HEK293 (cell line): ENCODE measurements around the gene VPS18.
A peak's percentile ranks its signal among the peaks of the same experiment; 100 is the strongest.

Experiments used
- GFI1B ChIP-seq: fragments of 450-650 bp; formaldehyde crosslinking; IDR thresholded peaks from 2 replicates; pipeline ENCODE4 v1.5.1; 2016; ENCODE audit warnings: missing biosample characterization, missing genetic modification characterization
- KLF10 ChIP-seq: fragments of 450-650 bp; IDR thresholded peaks from 2 replicates; pipeline ENCODE4 v1.5.1; 2018; ENCODE audit warnings: missing biosample characterization, mild to moderate bottlenecking, missing genetic modification characterization
- KLF8 ChIP-seq: fragments of 450-650 bp; formaldehyde crosslinking; IDR thresholded peaks from 2 replicates; pipeline ENCODE4 v1.5.1; 2016; ENCODE audit warnings: missing biosample characterization, missing genetic modification characterization
- OSR2 ChIP-seq: fragments of 450-650 bp; formaldehyde crosslinking; IDR thresholded peaks from 2 replicates; pipeline ENCODE4 v1.5.1; 2016; ENCODE audit warnings: missing biosample characterization, missing genetic modification characterization
- SETDB1 ChIP-seq: IDR thresholded peaks from one replicate; pipeline ENCODE4 v1.6.1; 2017; ENCODE audit warnings: mild to moderate bottlenecking, low read length, moderate library complexity, mixed read lengths; ENCODE audit not compliant: insufficient read length
- SP2 ChIP-seq: fragments of 450-650 bp; formaldehyde crosslinking; IDR thresholded peaks from 2 replicates; pipeline ENCODE4 v1.5.1; 2016; ENCODE audit warnings: missing biosample characterization, missing genetic modification characterization
- SP3 ChIP-seq: fragments of 450-650 bp; formaldehyde crosslinking; IDR thresholded peaks from 2 replicates; pipeline ENCODE4 v1.5.1; 2016; ENCODE audit warnings: missing biosample characterization, missing genetic modification characterization
- TCF7L2 ChIP-seq: IDR thresholded peaks from 2 replicates; pipeline ENCODE4 v1.6.1; 2011; ENCODE audit warnings: low read depth, mild to moderate bottlenecking, inconsistent platforms, low read length, moderate library complexity, borderline replicate concordance
- WT1 ChIP-seq: fragments of 450-650 bp; formaldehyde crosslinking; IDR thresholded peaks from 2 replicates; pipeline ENCODE4 v1.5.1; 2016; ENCODE audit warnings: missing biosample characterization, missing genetic modification characterization
- ZBTB48 ChIP-seq: fragments of 450-650 bp; formaldehyde crosslinking; IDR thresholded peaks from 2 replicates; pipeline ENCODE4 v1.5.1; 2016; ENCODE audit warnings: missing biosample characterization, missing genetic modification characterization
- ZBTB8A ChIP-seq: fragments of 450-650 bp; formaldehyde crosslinking; IDR thresholded peaks from 2 replicates; pipeline ENCODE4 v1.5.1; 2016; ENCODE audit warnings: missing biosample characterization, missing genetic modification characterization
- ZEB2 ChIP-seq: fragments of 450-650 bp; formaldehyde crosslinking; IDR thresholded peaks from 2 replicates; pipeline ENCODE4 v1.5.1; 2016; ENCODE audit warnings: missing biosample characterization, missing genetic modification characterization
- ZFP37 ChIP-seq: fragments of 450-650 bp; formaldehyde crosslinking; IDR thresholded peaks from 2 replicates; pipeline ENCODE4 v1.5.1; 2016; ENCODE audit warnings: missing biosample characterization, missing genetic modification characterization
- ZNF248 ChIP-seq: fragments of 450-650 bp; formaldehyde crosslinking; IDR thresholded peaks from 2 replicates; pipeline ENCODE4 v1.5.1; 2017; ENCODE audit warnings: missing biosample characterization, missing genetic modification characterization
- ZNF302 ChIP-seq: fragments of 450-650 bp; formaldehyde crosslinking; IDR thresholded peaks from 2 replicates; pipeline ENCODE4 v1.5.1; 2016; ENCODE audit warnings: missing biosample characterization, missing genetic modification characterization, low read depth
- ZNF510 ChIP-seq: fragments of 450-650 bp; formaldehyde crosslinking; IDR thresholded peaks from 2 replicates; pipeline ENCODE4 v1.5.1; 2018; ENCODE audit warnings: mild to moderate bottlenecking, missing genetic modification characterization, missing biosample characterization; ENCODE audit not compliant: insufficient replicate concordance
- ZNF629 ChIP-seq: fragments of 450-650 bp; formaldehyde crosslinking; IDR thresholded peaks from 2 replicates; pipeline ENCODE4 v1.5.1; 2017; ENCODE audit warnings: missing biosample characterization, missing genetic modification characterization
- ZNF654 ChIP-seq: fragments of 450-650 bp; formaldehyde crosslinking; IDR thresholded peaks from 2 replicates; pipeline ENCODE4 v1.5.1; 2016; ENCODE audit warnings: low read depth, missing biosample characterization, missing genetic modification characterization
- ZNF777 ChIP-seq: fragments of 450-650 bp; formaldehyde crosslinking; IDR thresholded peaks from 2 replicates; pipeline ENCODE4 v1.5.1; 2017; ENCODE audit warnings: missing biosample characterization, missing genetic modification characterization, borderline replicate concordance
- ZSCAN16 ChIP-seq: fragments of 450-650 bp; formaldehyde crosslinking; IDR thresholded peaks from 2 replicates; pipeline ENCODE4 v1.5.1; 2016; ENCODE audit warnings: missing biosample characterization, missing genetic modification characterization
- ZSCAN23 ChIP-seq: fragments of 450-650 bp; formaldehyde crosslinking; IDR thresholded peaks from 2 replicates; pipeline ENCODE4 v1.5.1; 2016; ENCODE audit warnings: missing biosample characterization, missing genetic modification characterization
- ZSCAN30 ChIP-seq: fragments of 450-650 bp; IDR thresholded peaks from 2 replicates; pipeline ENCODE4 v1.5.1; 2018; ENCODE audit warnings: missing biosample characterization, mild to moderate bottlenecking, missing genetic modification characterization, moderate library complexity
- TF ChIP-seq, protein P1 (sequence below): fragments of 450-650 bp; IDR thresholded peaks from 2 replicates; pipeline ENCODE4 v1.5.1; 2018; ENCODE audit warnings: missing biosample characterization, mild to moderate bottlenecking, missing genetic modification characterization
- TF ChIP-seq, protein P2 (sequence below): fragments of 450-650 bp; formaldehyde crosslinking; IDR thresholded peaks from 2 replicates; pipeline ENCODE4 v1.5.1; 2016; ENCODE audit warnings: missing biosample characterization, missing genetic modification characterization
- TF ChIP-seq, protein P3 (sequence below): fragments of 450-650 bp; formaldehyde crosslinking; IDR thresholded peaks from 2 replicates; pipeline ENCODE4 v1.5.1; 2016; ENCODE audit warnings: missing biosample characterization, missing genetic modification characterization
- TF ChIP-seq, protein P4 (sequence below): fragments of 450-650 bp; formaldehyde crosslinking; IDR thresholded peaks from 2 replicates; pipeline ENCODE4 v1.5.1; 2016; ENCODE audit warnings: missing biosample characterization, missing genetic modification characterization
- TF ChIP-seq, protein P5 (sequence below): fragments of 450-650 bp; formaldehyde crosslinking; IDR thresholded peaks from 2 replicates; pipeline ENCODE4 v1.5.1; 2016; ENCODE audit warnings: missing biosample characterization, missing genetic modification characterization
- TF ChIP-seq, protein P6 (sequence below): fragments of 450-650 bp; formaldehyde crosslinking; optimal IDR thresholded peaks from 2 replicates; pipeline ENCODE3; 2016; ENCODE audit warnings: missing biosample characterization, mild to moderate bottlenecking, missing genetic modification characterization

Gene VPS18

DNA sequence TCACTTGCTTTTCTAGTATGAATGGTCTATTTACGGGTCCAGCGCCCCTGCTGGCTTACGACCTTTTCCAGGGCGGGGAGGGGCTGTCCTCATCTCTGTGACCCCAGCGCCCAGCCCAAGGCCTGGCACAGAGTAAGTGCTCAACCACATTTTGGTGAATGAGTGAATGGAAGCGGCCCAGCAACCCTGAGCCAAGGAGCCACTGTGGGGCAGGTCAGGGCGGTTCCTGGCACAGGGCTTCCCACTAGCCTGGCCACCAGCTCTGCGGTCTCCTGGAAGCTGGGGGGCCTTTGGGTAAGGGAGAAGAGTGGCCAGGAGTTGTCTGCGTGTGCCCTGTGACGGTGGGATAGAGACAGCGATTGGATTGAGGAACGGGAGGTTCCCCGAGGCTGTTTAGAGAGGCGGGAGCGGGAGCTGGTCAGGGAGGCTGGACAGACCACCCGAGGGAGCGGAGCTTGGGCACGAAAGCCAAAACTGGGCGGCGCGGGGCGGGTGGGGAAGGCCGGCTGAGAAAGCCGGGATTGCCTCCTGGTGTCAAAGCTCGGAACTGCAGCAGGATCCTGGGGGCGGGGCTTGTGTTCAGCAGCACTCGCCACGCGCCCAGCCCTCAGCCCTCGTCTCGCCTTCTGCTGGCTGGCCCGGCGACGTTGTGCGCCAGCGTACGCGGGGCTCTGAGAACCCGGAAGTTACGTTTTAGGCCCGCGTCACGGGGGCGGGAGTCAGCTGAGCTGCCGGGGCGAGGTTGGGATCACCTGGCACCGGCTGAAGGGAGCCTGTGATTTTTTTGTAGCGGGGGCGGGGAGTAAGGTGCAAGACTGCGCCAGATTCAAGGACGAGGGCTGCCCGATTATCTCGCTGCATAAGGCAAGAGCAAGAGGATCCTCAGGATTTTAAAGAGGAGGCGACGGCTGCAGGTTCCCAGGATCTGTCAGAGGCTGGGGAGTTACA, at the start of gene VPS18 (continued):
- TF ChIP-seq ZSCAN23 (tag by site-specific recombination) = no peak
- peak; percentile 75; the same call in 1 of the 2 replicates for TF ChIP-seq GFI1B (tag by site-specific recombination)
- TF ChIP-seq ZNF654 (tag by site-specific recombination) = peak; percentile 64
- TF ChIP-seq SP3 (tag by site-specific recombination) = peak; percentile 71
- no peak for TF ChIP-seq TCF7L2
- peak; percentile 97 for TF ChIP-seq ZSCAN16 (tag by site-specific recombination)
- peak; percentile 94 for TF ChIP-seq ZNF629 (tag by site-specific recombination)
- TF ChIP-seq, protein P1, sequence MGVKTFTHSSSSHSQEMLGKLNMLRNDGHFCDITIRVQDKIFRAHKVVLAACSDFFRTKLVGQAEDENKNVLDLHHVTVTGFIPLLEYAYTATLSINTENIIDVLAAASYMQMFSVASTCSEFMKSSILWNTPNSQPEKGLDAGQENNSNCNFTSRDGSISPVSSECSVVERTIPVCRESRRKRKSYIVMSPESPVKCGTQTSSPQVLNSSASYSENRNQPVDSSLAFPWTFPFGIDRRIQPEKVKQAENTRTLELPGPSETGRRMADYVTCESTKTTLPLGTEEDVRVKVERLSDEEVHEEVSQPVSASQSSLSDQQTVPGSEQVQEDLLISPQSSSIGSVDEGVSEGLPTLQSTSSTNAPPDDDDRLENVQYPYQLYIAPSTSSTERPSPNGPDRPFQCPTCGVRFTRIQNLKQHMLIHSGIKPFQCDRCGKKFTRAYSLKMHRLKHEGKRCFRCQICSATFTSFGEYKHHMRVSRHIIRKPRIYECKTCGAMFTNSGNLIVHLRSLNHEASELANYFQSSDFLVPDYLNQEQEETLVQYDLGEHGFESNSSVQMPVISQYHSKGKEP = no peak
- no peak for TF ChIP-seq ZNF302 (tag by site-specific recombination)
- TF ChIP-seq, protein P2, sequence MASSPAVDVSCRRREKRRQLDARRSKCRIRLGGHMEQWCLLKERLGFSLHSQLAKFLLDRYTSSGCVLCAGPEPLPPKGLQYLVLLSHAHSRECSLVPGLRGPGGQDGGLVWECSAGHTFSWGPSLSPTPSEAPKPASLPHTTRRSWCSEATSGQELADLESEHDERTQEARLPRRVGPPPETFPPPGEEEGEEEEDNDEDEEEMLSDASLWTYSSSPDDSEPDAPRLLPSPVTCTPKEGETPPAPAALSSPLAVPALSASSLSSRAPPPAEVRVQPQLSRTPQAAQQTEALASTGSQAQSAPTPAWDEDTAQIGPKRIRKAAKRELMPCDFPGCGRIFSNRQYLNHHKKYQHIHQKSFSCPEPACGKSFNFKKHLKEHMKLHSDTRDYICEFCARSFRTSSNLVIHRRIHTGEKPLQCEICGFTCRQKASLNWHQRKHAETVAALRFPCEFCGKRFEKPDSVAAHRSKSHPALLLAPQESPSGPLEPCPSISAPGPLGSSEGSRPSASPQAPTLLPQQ (tag by site-specific recombination) = peak; percentile 12; the same call in 1 of the 2 replicates
- TF ChIP-seq KLF8 (tag by site-specific recombination) = peak; percentile 76; the same call in 1 of the 2 replicates
- no peak for TF ChIP-seq OSR2 (tag by site-specific recombination)
- TF ChIP-seq SETDB1 = no peak
- peak; percentile 32; the same call in 1 of the 2 replicates for TF ChIP-seq WT1 (tag by site-specific recombination)
- TF ChIP-seq, protein P3, sequence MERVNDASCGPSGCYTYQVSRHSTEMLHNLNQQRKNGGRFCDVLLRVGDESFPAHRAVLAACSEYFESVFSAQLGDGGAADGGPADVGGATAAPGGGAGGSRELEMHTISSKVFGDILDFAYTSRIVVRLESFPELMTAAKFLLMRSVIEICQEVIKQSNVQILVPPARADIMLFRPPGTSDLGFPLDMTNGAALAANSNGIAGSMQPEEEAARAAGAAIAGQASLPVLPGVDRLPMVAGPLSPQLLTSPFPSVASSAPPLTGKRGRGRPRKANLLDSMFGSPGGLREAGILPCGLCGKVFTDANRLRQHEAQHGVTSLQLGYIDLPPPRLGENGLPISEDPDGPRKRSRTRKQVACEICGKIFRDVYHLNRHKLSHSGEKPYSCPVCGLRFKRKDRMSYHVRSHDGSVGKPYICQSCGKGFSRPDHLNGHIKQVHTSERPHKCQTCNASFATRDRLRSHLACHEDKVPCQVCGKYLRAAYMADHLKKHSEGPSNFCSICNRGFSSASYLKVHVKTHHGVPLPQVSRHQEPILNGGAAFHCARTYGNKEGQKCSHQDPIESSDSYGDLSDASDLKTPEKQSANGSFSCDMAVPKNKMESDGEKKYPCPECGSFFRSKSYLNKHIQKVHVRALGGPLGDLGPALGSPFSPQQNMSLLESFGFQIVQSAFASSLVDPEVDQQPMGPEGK (tag by site-specific recombination) = 0 out of 2 replicates have a peak, but pooled peaks have one; percentile 61
- TF ChIP-seq ZSCAN30 = 0 out of 2 replicates have a peak, but pooled peaks have one; percentile 11
- TF ChIP-seq ZBTB48 (tag by site-specific recombination) = peak; percentile 13; the same call in 1 of the 2 replicates
- peak; percentile 56; the same call in 1 of the 2 replicates for TF ChIP-seq ZEB2 (tag by site-specific recombination)
- peak; percentile 88 for TF ChIP-seq SP2
- no peak for TF ChIP-seq ZFP37 (tag by site-specific recombination)
- no peak for TF ChIP-seq ZNF510 (tag by site-specific recombination)
- TF ChIP-seq, protein P4, sequence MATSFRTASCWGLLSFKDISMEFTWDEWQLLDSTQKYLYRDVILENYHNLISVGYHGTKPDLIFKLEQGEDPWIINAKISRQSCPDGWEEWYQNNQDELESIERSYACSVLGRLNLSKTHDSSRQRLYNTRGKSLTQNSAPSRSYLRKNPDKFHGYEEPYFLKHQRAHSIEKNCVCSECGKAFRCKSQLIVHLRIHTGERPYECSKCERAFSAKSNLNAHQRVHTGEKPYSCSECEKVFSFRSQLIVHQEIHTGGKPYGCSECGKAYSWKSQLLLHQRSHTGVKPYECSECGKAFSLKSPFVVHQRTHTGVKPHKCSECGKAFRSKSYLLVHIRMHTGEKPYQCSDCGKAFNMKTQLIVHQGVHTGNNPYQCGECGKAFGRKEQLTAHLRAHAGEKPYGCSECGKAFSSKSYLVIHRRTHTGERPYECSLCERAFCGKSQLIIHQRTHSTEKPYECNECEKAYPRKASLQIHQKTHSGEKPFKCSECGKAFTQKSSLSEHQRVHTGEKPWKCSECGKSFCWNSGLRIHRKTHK = no peak
- no peak for TF ChIP-seq ZNF248 (tag by site-specific recombination)
- TF ChIP-seq, protein P5, sequence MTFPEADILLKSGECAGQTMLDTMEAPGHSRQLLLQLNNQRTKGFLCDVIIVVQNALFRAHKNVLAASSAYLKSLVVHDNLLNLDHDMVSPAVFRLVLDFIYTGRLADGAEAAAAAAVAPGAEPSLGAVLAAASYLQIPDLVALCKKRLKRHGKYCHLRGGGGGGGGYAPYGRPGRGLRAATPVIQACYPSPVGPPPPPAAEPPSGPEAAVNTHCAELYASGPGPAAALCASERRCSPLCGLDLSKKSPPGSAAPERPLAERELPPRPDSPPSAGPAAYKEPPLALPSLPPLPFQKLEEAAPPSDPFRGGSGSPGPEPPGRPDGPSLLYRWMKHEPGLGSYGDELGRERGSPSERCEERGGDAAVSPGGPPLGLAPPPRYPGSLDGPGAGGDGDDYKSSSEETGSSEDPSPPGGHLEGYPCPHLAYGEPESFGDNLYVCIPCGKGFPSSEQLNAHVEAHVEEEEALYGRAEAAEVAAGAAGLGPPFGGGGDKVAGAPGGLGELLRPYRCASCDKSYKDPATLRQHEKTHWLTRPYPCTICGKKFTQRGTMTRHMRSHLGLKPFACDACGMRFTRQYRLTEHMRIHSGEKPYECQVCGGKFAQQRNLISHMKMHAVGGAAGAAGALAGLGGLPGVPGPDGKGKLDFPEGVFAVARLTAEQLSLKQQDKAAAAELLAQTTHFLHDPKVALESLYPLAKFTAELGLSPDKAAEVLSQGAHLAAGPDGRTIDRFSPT (tag by site-specific recombination) = no peak
- TF ChIP-seq, protein P6, sequence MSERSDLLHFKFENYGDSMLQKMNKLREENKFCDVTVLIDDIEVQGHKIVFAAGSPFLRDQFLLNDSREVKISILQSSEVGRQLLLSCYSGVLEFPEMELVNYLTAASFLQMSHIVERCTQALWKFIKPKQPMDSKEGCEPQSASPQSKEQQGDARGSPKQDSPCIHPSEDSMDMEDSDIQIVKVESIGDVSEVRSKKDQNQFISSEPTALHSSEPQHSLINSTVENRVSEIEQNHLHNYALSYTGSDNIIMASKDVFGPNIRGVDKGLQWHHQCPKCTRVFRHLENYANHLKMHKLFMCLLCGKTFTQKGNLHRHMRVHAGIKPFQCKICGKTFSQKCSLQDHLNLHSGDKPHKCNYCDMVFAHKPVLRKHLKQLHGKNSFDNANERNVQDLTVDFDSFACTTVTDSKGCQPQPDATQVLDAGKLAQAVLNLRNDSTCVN (tag by site-specific recombination) = peak; percentile 57
- no peak for TF ChIP-seq ZNF777 (tag by site-specific recombination)
- TF ChIP-seq ZBTB8A (tag by site-specific recombination) = peak; percentile 98
- TF ChIP-seq KLF10 = peak; percentile 50; the same call in 1 of the 2 replicates
